Right kidney (tissue), 1 donor: ENCODE results near the gene CRTC3.
A peak's percentile ranks its signal among the peaks of the same experiment; 100 is the strongest.
"Not testable (repeated sequence)": the region's sequence is repeated elsewhere in the genome, so short reads cannot be mapped to it uniquely, and the experiment has no call there.

Experiments used
- DNase-seq: peaks from one replicate; pipeline ENCODE4 v3.0.0-alpha.2; 2016

Gene CRTC3

GRCh38 chr15:90623854-90624253 is 94.1 kb downstream of the CRTC3 start:
- no peak for DNase-seq

GRCh38 chr15:90624278-90624981 is 94.7 kb downstream of the CRTC3 start:
- DNase-seq: no peak

DNA sequence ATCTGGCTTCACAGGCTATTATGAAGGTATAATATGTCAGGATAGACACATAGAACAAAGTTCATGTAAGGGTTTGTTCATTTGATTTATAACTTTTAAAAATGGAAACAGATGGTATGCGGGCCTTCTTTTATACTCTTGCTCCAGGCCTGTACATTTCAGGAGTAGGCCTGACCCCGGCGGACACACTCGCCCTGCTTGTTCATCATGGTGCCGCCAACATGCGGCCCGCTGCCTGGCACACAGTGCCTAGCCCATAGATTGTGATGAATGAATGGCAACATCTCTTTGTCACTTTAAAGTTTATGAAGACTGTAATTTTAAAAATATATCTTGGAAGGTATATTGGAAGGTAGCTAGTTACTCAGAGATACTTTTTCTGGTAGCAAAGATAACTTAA is 95.3 kb downstream of the CRTC3 start:
- DNase-seq: no peak

DNA sequence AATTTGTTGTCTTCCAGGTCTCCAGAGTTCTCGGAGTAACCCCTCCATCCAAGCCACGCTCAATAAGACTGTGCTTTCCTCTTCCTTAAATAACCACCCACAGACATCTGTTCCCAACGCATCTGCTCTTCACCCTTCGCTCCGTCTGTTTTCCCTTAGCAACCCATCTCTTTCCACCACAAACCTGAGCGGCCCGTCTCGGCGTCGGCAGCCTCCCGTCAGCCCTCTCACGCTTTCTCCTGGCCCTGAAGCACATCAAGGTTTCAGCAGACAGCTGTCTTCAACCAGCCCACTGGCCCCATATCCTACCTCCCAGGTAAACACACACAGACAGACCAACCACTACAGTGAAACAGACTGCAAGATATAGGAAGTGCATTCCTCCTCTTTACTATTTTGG is 99.5 kb downstream of the CRTC3 start:
- DNase-seq: no peak

- no peak for DNase-seq
These were observed 103.6 kb downstream of the CRTC3 start for GRCh38 chr15:90633360-90633759.

- not testable (repeated sequence) for DNase-seq
These were observed 107.3 kb downstream of the CRTC3 start for GRCh38 chr15:90636993-90637392.

DNA sequence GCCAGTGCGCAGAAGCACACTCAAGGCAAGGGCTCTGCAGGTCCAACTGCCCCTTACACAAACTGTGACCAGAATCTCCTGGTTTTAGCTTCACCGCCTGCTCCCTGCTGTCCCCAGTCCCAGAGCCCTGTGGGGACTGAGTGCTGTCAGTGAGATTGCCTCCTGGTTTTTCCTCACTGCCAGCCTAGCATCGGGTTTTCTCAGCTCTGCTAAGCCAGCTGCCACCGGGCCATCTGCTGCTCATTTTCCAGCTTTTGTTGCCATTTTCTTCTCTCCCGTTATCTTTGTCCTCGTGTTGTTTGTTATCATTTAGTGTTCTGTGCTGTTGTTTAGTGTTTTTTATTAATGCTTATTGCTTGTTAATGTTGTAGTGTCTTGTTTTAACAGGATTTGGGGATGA is 108.0 kb downstream of the CRTC3 start:
- no peak for DNase-seq

DNA sequence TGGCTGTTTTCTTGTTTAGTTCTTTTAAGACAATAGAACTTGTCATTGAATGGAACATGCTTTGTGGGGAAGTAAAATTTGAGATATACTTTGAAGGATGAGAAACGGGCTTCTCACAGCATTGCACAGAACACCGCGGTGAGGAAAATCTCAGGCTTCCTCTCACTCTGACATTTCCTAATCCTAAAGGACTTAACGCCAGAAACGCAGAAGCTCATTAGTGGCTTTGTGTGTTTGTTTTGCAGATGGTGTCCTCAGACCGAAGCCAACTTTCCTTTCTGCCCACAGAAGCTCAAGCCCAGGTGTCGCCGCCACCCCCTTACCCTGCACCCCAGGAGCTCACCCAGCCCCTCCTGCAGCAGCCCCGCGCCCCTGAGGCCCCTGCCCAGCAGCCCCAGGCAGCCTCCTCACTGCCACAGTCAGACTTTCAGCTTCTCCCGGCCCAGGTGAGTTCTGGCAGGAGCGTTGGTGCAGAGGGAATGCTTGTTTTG is 108.5 kb downstream of the CRTC3 start:
- DNase-seq: no peak

DNA sequence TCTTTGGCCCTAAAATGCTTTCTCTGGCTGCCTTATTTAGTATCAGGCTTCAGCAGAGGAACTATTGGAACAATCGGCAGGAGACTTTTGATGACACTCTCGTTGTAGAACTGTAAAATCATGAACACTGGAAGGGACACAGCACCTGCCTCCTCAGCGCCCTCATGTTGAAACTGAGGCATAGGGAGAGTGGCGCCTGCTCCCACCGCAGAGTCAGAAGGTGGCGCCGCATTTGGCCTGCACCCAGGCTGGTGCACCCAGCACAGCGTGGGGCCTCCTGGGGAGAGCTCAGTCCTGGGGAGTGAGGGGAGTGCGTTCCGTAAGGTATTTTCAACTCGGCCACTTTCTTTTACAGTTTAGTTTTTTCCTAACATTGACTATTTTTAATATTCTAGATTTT is 109.2 kb downstream of the CRTC3 start:
- no peak for DNase-seq

GRCh38 chr15:90640862-90641261 is 111.1 kb downstream of the CRTC3 start:
- DNase-seq: no peak

GRCh38 chr15:90641581-90642463 is 112.1 kb downstream of the CRTC3 start:
- no peak for DNase-seq

DNA sequence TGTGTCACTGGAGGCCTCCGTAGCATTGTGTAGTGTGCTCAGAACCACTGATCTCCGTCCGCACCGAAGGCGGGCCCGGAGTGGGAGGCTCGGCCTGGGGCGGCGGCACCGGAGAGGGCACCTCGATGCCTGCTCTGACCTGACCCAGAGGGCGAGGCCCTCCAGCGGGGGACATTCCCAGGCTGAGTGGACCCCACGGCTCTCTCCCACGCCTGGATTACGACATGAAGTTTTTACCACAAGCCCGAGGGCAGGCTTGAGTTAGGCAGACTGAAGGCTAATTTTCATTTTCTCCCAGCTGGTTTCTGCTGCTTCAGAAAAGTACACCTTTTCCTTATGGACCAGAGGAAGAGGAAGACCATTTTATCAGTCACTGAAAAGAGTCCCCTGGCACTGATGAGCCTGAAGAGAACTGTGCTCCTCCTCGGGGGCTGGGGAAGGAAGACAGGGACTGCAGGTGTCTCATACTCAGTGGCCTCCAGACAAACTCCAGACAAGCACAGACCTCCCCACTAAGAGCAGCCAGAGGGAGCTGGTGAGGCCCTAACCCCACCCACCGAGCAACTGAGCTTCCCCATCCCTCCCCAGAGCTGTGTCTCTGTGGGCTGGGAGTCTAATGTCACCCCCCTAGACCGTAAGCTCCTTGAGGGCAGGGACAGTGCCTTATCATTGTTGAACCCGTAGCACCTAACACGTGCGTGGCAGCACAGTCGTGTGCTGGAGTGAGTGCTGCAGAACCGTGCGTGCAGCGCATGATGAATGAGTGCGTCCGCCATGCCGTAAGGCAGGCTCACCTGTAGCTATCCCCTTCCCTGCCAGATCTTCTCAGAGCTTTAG is 113.0 kb downstream of the CRTC3 start:
- DNase-seq: no peak

DNA sequence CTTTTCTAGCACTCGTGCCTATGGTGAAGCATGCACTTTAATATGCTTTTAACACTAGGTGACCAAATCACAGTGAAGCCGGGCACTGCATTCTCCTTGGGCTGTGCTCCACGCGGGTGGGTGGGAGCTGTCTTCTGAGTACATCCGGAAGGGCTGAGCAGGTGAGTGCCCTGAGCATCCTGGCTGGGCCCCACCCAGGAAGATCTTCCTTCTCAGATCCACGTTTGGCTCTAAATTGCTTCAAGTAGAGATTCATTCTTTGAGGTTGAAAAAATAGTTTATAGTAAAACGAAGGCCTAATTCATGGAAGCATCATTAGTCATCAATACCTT is 113.5 kb downstream of the CRTC3 start:
- no peak for DNase-seq

DNA sequence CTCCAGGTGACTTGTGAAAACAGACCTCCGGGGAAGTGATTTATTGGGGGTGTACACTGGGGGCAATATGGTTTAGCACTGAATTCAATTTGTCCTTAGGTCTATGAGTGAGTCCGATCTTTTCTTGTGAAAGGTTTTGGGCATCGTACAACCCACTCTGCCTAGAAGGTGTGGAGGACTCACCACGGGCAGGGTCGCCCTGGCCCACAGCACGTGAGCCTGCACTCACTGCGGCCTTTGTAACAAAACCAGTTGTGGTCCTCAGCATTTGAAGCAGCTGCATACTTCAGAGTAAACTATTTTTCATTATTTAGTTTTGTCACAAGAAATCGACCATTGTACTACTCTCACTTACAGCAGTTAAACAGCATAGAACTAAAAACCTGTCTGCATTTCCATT is 114.8 kb downstream of the CRTC3 start:
- no peak for DNase-seq

- no peak for DNase-seq
These were observed 115.4 kb downstream of the CRTC3 start for GRCh38 chr15:90644952-90645725.

DNA sequence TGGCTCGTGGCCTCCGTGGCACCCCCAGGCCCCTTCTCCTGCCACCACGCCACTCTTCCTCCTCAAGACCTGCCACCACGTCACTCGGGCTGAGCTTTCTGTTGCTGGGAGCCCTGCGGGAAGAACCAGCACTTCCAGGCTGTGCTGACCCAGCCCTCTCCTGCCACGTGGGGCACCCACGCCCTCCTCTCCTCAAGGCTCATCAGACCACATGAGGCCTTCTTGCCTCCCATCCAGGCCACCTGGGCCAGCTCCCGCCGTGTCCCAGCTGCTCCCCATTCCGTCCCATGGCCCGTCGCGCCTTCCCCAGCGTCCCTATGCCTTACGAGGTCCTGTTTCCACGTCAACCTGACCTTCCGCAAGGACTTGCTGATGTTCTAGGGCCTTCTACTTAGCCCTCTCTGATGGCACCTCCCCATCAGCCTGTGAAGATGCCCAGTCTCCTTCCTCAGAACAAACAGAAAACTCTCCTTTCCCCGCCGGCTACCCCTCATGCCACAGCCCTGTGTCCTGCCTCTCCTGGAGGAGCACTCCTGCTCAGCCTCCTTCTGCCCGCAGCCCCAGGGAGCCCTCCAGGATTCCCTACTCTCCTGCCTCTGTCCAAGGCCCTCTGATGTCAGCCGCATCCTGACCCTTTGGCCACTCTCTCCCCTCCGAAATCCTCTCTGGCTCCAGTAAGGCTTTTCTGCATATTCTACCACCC is 116.3 kb downstream of the CRTC3 start:
- no peak for DNase-seq

GRCh38 chr15:90646662-90647305 is 117.1 kb downstream of the CRTC3 start:
- no peak for DNase-seq

DNA sequence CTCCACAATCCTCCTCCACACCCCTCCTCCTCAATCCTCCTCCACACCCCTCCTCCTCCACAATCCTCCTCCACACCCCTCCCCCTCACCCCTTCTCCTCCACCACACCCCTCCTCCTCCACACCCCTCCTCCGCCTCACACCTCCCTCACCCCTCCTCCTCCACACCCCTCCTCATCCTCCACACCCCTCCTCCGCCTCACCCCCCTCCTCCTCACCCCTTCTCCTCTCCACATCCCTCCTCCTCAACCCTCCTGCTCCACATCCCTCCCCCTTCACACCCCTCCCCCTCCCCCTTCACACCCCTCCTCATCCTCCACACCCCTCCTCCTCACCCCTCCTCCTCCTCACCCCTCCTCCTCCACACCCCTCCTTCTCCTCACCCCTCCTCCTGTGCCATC is 117.6 kb downstream of the CRTC3 start:
- no peak for DNase-seq

DNA sequence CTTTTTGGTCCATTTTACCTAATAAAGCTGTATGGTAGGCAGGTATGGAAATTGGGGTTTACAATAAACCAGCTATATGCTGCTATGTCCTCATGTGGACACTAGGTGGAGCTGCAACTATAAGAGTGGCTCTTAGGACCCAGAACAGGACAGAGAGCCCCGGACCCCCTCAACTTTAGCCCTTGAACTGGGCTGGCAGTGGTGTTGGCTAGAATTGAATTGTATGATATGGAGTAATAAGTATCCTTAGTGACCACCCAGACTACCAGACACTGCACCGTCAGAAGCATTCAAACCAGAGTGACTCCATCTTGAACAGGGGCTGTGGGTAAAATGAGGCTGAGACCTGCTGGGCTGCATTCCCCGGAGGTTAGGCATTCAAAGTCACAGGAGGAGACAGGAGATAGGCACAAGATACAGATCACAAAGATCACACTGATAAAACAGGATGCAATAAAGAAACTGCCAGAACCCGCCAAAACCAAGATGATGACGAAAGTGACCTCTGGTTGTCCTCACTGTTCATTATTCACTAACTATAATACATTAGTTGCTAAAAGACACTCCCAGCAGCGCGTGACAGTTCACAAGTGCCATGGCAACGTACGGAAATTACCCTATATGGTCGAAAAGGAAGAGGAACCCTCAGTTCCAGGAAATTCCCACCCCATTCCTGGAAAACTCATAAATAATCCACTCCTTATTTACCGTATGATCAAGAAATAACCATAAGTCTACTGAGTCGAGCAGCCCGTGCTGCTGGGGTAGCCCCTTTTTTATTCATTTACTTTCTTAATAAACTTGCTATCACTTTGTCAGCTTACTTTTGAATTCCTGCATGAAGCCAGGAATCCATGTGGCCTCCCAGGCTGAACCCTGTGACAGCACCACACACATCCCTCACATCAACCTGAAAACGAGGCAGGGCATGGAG is 118.7 kb downstream of the CRTC3 start:
- peak; percentile 64 for DNase-seq
